ENCODE results near the gene JPH3. TPM values are rescaled to one million over a fixed set of nuclear protein-coding genes. Genes with fewer than 3 reads are reported as not detected.
A peak's percentile ranks its signal among the peaks of the same experiment; 100 is the strongest.

JPH3 gene
- total RNA-seq, 1 experiment from 2014 or later, result 39.0 TPM

DNA sequence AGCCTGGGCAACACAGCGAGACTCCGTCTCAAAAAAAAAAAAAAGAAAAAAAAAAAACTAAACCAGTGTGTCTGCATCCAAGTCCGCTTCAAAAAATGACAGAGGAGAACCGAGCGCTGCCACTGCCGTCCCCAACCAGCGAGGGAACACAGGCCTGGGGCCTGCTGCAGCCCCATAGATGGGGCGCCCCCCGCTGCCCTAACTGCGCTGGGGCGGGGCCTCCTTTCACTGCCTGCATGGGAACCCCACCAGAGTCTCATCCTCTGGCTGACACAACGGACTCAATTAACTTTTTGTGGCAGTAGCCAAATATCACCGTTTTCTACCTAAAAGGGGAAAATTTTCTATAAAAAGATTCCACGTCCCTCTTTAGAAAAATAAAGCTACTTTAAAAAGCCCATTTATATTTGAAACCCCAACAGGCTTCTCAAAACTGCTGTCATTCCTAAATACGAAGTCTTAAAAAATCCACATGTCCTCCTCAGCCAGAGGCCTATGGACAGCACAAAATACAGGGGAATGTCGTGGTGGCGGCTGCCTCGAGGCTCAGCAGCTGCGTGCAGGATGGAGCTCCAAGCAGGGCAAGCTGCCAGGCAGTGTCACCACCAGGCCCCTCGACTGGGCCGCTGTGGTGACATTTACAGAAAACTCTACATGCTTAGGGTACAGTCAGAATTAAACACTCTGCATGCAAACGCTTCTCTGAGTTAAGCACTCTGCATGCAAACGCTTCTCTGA, 133.1 kb downstream of the JPH3 start:
- no peaks in the 10 kb centered on the region for H3K27me3 Mint-ChIP-seq (ENCODE audit: low read depth)
- peaks cover 20% of the 10 kb centered on the region for H3K36me3 Mint-ChIP-seq
- H3K27ac Mint-ChIP-seq, result no peak overlapping the region
- H3K4me1 Mint-ChIP-seq, result peaks cover 2% of the 10 kb centered on the region; the same call in 1 of the 2 replicates
- H3K9me3 Mint-ChIP-seq, result no peaks in the 10 kb centered on the region
- H3K4me3 Mint-ChIP-seq, result no peak overlapping the region
- POLR2A ChIA-PET, result interaction anchor here (0.6 to 0.7 kb wide), 3 partner anchors 14 to 164 kb away, joined by 3 to 8 read pairs (median 5); no protein-coding TSS in a partner anchor
- peak; percentile 34; the same call in 1 of the 2 replicates for ATAC-seq
- TF ChIP-seq, protein P1, sequence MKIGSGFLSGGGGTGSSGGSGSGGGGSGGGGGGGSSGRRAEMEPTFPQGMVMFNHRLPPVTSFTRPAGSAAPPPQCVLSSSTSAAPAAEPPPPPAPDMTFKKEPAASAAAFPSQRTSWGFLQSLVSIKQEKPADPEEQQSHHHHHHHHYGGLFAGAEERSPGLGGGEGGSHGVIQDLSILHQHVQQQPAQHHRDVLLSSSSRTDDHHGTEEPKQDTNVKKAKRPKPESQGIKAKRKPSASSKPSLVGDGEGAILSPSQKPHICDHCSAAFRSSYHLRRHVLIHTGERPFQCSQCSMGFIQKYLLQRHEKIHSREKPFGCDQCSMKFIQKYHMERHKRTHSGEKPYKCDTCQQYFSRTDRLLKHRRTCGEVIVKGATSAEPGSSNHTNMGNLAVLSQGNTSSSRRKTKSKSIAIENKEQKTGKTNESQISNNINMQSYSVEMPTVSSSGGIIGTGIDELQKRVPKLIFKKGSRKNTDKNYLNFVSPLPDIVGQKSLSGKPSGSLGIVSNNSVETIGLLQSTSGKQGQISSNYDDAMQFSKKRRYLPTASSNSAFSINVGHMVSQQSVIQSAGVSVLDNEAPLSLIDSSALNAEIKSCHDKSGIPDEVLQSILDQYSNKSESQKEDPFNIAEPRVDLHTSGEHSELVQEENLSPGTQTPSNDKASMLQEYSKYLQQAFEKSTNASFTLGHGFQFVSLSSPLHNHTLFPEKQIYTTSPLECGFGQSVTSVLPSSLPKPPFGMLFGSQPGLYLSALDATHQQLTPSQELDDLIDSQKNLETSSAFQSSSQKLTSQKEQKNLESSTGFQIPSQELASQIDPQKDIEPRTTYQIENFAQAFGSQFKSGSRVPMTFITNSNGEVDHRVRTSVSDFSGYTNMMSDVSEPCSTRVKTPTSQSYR (CRISPR knock-in tag; IDR thresholded peaks at IDR 0.05), result no peak
- TF ChIP-seq, protein P2, sequence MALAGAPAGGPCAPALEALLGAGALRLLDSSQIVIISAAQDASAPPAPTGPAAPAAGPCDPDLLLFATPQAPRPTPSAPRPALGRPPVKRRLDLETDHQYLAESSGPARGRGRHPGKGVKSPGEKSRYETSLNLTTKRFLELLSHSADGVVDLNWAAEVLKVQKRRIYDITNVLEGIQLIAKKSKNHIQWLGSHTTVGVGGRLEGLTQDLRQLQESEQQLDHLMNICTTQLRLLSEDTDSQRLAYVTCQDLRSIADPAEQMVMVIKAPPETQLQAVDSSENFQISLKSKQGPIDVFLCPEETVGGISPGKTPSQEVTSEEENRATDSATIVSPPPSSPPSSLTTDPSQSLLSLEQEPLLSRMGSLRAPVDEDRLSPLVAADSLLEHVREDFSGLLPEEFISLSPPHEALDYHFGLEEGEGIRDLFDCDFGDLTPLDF (CRISPR knock-in tag; IDR thresholded peaks at IDR 0.05), result no peak
- TF ChIP-seq, protein P3, sequence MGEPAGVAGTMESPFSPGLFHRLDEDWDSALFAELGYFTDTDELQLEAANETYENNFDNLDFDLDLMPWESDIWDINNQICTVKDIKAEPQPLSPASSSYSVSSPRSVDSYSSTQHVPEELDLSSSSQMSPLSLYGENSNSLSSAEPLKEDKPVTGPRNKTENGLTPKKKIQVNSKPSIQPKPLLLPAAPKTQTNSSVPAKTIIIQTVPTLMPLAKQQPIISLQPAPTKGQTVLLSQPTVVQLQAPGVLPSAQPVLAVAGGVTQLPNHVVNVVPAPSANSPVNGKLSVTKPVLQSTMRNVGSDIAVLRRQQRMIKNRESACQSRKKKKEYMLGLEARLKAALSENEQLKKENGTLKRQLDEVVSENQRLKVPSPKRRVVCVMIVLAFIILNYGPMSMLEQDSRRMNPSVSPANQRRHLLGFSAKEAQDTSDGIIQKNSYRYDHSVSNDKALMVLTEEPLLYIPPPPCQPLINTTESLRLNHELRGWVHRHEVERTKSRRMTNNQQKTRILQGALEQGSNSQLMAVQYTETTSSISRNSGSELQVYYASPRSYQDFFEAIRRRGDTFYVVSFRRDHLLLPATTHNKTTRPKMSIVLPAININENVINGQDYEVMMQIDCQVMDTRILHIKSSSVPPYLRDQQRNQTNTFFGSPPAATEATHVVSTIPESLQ (CRISPR knock-in tag; IDR thresholded peaks at IDR 0.05), result no peak
- TF ChIP-seq ZBTB21 (CRISPR knock-in tag; IDR thresholded peaks at IDR 0.05; ENCODE audit: borderline replicate concordance) (no peak), ATF1 (CRISPR knock-in tag; IDR thresholded peaks at IDR 0.05) (no peak), SP1 (CRISPR knock-in tag; conservative IDR thresholded peaks at IDR 0.05) (no peak), CREM (CRISPR knock-in tag; IDR thresholded peaks at IDR 0.05) (no peak), ESRRA (CRISPR knock-in tag; IDR thresholded peaks at IDR 0.05; ENCODE audit: borderline replicate concordance) (no peak), IRF2 (CRISPR knock-in tag; IDR thresholded peaks at IDR 0.05; ENCODE audit: borderline replicate concordance, low read depth) (no peak), NFATC4 (CRISPR knock-in tag; IDR thresholded peaks at IDR 0.05) (no peak), EMX1 (CRISPR knock-in tag; IDR thresholded peaks at IDR 0.05) (no peak)
- TF ChIP-seq, protein P4, sequence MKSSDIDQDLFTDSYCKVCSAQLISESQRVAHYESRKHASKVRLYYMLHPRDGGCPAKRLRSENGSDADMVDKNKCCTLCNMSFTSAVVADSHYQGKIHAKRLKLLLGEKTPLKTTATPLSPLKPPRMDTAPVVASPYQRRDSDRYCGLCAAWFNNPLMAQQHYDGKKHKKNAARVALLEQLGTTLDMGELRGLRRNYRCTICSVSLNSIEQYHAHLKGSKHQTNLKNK (CRISPR knock-in tag; IDR thresholded peaks at IDR 0.05), result no peak
- TF ChIP-seq, protein P5, sequence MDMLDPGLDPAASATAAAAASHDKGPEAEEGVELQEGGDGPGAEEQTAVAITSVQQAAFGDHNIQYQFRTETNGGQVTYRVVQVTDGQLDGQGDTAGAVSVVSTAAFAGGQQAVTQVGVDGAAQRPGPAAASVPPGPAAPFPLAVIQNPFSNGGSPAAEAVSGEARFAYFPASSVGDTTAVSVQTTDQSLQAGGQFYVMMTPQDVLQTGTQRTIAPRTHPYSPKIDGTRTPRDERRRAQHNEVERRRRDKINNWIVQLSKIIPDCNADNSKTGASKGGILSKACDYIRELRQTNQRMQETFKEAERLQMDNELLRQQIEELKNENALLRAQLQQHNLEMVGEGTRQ (CRISPR knock-in tag; IDR thresholded peaks at IDR 0.05), result no peak
- TF ChIP-seq, protein P6, sequence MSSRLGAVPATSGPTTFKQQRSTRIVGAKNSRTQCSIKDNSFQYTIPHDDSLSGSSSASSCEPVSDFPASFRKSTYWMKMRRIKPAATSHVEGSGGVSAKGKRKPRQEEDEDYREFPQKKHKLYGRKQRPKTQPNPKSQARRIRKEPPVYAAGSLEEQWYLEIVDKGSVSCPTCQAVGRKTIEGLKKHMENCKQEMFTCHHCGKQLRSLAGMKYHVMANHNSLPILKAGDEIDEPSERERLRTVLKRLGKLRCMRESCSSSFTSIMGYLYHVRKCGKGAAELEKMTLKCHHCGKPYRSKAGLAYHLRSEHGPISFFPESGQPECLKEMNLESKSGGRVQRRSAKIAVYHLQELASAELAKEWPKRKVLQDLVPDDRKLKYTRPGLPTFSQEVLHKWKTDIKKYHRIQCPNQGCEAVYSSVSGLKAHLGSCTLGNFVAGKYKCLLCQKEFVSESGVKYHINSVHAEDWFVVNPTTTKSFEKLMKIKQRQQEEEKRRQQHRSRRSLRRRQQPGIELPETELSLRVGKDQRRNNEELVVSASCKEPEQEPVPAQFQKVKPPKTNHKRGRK (CRISPR knock-in tag; IDR thresholded peaks at IDR 0.05; ENCODE audit: borderline replicate concordance), result no peak
- CTCF ChIA-PET, result interaction anchor here (0.6 to 1.5 kb wide), 3 partner anchors 61 to 319 kb away, joined by 3 to 4 read pairs (median 4); no protein-coding TSS in a partner anchor
- no peak for DNase-seq (ENCODE audit: low spot score)

DNA sequence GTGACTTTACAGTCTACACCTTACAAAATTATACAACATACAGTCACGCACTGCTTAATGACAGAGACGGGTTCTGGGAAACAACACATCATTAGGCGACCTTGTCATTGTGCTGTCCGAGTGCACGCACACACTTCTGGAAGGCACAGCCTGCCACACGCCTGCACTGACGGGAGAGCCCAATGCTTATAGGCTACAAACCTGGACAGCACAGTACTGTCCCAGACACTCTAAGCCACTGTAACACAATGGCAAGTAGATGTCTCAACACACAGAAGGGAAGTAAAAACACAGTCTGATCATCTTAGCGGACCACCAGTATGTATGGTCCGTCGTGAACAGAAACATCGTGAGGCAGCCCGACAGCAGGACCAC, 133.7 kb downstream of the JPH3 start:
- no peak for ATAC-seq
- peaks cover 2% of the 10 kb centered on the region; the same call in 1 of the 2 replicates for H3K4me1 Mint-ChIP-seq
- H3K27me3 Mint-ChIP-seq (ENCODE audit: low read depth), result no peaks in the 10 kb centered on the region
- DNase-seq (ENCODE audit: low spot score), result no peak
- CTCF ChIA-PET, result no interaction called here
- POLR2A ChIA-PET, result no interaction called here
- no peaks in the 10 kb centered on the region for H3K9me3 Mint-ChIP-seq
- peak overlapping the region; percentile 14; the same call in 1 of the 2 replicates for H3K27ac Mint-ChIP-seq
- no peak overlapping the region for H3K4me3 Mint-ChIP-seq
- peaks cover 21% of the 10 kb centered on the region for H3K36me3 Mint-ChIP-seq
- TF ChIP-seq, protein P7, sequence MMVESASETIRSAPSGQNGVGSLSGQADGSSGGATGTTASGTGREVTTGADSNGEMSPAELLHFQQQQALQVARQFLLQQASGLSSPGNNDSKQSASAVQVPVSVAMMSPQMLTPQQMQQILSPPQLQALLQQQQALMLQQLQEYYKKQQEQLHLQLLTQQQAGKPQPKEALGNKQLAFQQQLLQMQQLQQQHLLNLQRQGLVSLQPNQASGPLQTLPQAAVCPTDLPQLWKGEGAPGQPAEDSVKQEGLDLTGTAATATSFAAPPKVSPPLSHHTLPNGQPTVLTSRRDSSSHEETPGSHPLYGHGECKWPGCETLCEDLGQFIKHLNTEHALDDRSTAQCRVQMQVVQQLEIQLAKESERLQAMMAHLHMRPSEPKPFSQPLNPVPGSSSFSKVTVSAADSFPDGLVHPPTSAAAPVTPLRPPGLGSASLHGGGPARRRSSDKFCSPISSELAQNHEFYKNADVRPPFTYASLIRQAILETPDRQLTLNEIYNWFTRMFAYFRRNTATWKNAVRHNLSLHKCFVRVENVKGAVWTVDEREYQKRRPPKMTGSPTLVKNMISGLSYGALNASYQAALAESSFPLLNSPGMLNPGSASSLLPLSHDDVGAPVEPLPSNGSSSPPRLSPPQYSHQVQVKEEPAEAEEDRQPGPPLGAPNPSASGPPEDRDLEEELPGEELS (CRISPR knock-in tag; IDR thresholded peaks at IDR 0.05), result no peak
- TF ChIP-seq, protein P8, sequence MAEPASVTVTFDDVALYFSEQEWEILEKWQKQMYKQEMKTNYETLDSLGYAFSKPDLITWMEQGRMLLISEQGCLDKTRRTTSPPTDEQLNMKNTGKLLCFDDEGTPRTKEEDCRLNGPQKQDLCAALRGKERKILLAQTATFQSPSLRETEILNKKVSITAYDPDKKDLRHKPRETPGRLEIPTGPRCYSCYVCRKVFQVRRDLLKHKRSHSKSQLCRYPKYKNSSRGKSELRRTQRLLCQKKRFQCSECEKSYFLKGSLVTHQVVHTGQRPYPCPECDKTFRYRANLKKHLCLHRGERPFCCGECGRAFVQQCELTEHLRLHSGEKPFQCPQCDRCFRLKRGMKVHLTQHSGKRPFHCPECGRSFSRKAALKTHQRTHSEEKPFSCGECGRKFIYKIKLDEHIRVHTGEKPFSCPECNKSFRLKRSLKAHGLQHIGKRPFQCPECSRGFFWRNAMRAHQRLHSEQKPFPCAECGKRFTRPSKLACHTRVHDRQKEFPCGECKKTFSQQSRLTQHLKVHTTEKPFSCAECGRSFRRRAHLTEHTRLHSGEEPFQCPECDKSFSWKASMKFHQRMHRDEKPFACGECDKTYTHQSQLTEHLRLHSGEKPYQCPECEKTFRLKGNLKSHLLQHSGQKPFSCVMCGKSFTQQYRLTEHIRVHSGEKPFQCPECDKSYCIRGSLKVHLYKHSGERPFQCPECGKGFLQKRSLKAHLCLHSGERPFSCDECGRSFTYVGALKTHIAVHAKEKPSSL (CRISPR knock-in tag; conservative IDR thresholded peaks at IDR 0.05), result no peak
- TF ChIP-seq, protein P6 (CRISPR knock-in tag; IDR thresholded peaks at IDR 0.05; ENCODE audit: borderline replicate concordance), result no peak
- TF ChIP-seq MXD4 (CRISPR knock-in tag; IDR thresholded peaks at IDR 0.05; ENCODE audit: borderline replicate concordance) (no peak), RELA (CRISPR knock-in tag; IDR thresholded peaks at IDR 0.05; ENCODE audit: borderline replicate concordance) (no peak)
